ENCODE data around the gene OSBPL8.
A peak's percentile ranks its signal among the peaks of the same experiment; 100 is the strongest.

Gene OSBPL8

DNA sequence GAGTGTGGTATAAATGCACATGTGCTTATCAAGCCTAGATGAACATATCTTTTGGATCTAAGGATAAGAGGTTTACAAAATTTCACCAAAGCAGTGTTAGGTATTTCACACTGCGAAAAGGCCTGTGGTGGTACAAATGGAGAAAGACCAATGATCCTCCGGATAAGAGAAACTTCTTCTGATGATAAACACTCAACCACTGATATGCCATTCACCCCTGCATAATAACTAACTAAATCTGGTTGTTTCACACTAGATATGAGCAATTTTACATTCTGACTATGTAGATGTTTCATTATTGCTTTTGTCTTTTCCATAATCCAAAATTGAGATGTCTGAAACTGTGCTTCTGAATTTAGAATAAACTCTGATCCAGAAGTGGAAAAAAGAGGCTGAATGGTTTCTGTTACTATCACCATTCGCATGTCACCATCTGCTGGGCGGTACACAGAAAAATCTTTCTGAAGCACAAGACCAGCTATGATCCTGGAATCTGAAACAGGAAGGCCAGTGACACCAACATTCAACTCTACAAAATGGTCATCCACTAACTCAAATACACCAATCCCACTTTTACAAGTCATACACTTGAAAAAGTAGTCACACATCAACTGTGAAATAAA is 212.7 kb downstream of the OSBPL8 start:
- peak; percentile 58 for DNase-seq (ENCODE audit: extremely low read depth, low read depth)
- TF ChIP-seq, protein P1, sequence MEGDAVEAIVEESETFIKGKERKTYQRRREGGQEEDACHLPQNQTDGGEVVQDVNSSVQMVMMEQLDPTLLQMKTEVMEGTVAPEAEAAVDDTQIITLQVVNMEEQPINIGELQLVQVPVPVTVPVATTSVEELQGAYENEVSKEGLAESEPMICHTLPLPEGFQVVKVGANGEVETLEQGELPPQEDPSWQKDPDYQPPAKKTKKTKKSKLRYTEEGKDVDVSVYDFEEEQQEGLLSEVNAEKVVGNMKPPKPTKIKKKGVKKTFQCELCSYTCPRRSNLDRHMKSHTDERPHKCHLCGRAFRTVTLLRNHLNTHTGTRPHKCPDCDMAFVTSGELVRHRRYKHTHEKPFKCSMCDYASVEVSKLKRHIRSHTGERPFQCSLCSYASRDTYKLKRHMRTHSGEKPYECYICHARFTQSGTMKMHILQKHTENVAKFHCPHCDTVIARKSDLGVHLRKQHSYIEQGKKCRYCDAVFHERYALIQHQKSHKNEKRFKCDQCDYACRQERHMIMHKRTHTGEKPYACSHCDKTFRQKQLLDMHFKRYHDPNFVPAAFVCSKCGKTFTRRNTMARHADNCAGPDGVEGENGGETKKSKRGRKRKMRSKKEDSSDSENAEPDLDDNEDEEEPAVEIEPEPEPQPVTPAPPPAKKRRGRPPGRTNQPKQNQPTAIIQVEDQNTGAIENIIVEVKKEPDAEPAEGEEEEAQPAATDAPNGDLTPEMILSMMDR (IDR thresholded peaks at IDR 0.05; ENCODE audit: low read depth, low read length, missing control alignments): peak; percentile 47
- peak overlapping the region; percentile 77 for H3K4me3 ChIP-seq (replicated peaks; ENCODE audit: low read depth, low read length)

DNA sequence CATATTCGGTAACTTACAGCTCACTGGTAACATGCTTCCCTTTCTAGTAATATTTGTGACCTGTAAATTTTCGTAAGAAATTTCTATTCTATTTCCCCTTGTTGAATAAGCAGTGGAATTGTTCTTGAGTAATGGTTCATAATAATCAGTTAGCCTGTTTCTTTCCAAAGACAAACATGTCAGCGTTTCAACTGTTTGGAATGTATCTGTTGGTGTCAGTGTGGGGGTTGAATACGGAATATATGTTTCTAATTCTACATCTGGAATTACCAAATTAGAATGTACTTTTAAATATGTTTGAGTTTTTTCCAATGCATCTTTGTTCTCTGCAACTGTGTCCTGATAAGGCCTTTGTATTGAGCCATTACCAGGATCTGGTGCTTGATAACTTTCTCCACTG is 213.3 kb downstream of the OSBPL8 start:
- no peak for DNase-seq (ENCODE audit: extremely low read depth, low read depth)
- TF ChIP-seq, protein P1 (IDR thresholded peaks at IDR 0.05; ENCODE audit: low read depth, low read length, missing control alignments): no peak
- H3K4me3 ChIP-seq (replicated peaks; ENCODE audit: low read depth, low read length): no peak overlapping the region

DNA sequence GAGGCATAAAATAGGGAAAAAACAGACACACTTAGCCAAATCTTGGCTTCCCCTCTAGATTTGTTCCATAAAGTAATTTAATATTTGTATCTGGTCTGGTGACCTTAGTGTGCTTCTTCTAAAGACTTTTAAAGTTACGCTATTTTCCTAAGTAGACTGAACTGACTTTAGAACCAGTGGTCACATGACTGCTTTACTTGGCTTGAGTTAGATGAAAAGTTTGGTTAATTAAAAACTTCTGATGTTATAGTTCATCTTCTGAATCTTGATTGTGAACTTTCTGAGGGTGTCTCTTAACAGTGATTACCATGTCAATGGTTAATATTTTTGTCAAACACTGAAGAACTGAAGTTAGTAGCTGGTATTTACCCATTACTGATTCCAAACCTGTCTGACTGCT is 214.0 kb downstream of the OSBPL8 start:
- TF ChIP-seq, protein P1 (IDR thresholded peaks at IDR 0.05; ENCODE audit: low read depth, low read length, missing control alignments): no peak
- DNase-seq (ENCODE audit: extremely low read depth, low read depth): no peak
- no peak overlapping the region for H3K4me3 ChIP-seq (replicated peaks; ENCODE audit: low read depth, low read length)

DNA sequence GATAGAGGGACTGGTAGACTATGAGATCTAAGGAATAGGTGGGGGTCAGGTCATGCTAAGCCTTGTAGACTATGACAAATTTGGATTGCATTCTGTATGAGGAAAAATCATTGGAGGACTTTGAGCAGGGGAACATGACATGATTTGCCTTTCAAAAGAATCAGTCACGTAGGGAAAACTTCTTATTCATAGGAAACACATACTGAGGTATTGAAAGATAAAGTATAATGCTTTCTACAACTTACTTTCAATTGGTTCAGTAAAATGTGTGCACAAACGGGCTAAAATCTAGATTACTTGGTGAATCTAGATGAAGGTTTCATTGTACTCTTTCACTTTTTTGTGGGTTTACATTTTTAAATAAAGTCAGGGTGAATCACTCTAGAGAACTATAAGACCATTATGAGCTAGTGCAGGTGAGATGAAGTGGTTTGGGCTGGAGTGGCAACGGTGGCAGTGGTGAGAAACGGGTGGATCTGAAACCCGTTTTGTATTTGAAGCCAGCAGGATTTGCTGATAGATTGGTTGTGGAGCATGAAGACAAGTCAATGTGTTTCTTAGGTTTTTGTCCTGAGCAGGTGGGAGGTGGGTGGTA is 218.0 kb downstream of the OSBPL8 start:
- H3K4me3 ChIP-seq (replicated peaks; ENCODE audit: low read depth, low read length): no peak overlapping the region
- no peak for DNase-seq (ENCODE audit: extremely low read depth, low read depth)
- TF ChIP-seq, protein P1 (IDR thresholded peaks at IDR 0.05; ENCODE audit: low read depth, low read length, missing control alignments): no peak

DNA sequence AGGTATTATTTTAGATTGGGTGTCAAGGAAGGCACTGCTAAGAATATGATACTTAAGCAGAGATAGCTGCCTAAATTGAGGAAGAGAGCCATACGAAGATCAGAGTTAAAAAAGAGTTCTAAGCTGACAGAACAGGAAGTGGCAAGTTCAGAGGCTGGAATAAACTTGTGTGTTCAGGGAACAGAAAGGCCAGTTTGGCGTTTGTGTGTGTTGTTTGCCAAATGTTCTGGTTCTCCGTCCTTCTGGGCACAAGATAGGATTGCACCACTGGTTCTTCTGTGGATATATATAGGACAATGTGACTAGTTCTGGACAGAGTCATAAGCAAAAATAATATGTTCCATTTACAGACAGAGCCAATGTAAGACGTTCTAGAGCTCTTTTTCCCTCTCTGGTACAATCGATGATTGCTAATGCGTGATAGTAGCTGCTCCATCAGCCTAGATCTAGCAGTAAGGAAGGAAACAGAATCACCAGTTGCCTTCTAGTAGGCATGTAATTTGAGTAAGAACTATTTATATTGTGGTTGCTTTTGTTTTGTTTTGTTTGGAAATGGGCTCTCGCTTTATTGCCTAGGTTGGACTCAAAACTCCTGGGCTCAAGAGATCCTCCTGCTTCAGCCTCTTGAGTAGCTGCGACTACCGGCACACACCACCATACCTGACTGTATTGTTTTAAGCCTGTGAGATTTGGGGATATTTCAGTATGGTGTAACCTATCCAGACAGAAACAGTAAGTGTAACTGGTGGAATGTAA is 218.7 kb downstream of the OSBPL8 start:
- no peak for DNase-seq (ENCODE audit: extremely low read depth, low read depth)
- H3K4me3 ChIP-seq (replicated peaks; ENCODE audit: low read depth, low read length): no peak overlapping the region
- TF ChIP-seq, protein P1 (IDR thresholded peaks at IDR 0.05; ENCODE audit: low read depth, low read length, missing control alignments): no peak

DNA sequence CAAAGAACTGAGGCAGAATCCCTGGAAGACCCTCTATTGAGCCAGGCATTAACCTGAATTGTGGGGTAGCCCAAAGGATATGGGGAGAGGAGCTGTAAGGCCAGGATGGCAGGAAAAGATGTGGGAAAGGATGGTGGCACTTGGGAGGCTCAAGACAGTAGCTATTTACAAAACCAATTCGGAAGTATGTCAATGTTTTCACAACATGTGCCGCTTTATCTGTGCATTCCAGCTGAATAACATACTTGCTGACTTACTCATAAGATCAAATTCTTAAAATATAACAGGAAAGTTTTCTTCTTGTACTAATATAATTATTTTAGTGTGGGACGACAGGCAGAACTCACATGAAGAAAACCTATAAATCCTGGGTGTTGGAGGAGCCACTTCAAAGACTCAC is 222.0 kb downstream of the OSBPL8 start:
- TF ChIP-seq, protein P1 (IDR thresholded peaks at IDR 0.05; ENCODE audit: low read depth, low read length, missing control alignments): no peak
- H3K4me3 ChIP-seq (replicated peaks; ENCODE audit: low read depth, low read length): no peak overlapping the region
- DNase-seq (ENCODE audit: extremely low read depth, low read depth): no peak
